HepG2 (cell line): ENCODE results near the gene CHPF. TPM values are rescaled to one million over a fixed set of nuclear protein-coding genes. Genes with fewer than 3 reads are reported as not detected.

ENCODE experiments used
- ELK4 ChIP-seq: sonication (generic); formaldehyde crosslinking; IDR thresholded peaks from 2 replicates; pipeline ENCODE4 v1.9.0; 2021; ENCODE audit warnings: missing genetic modification reagents, borderline replicate concordance
- HCFC1 ChIP-seq: fragments of 150-350 bp; IDR thresholded peaks from 2 replicates; pipeline ENCODE4 v1.6.1; 2014; ENCODE audit warnings: low read depth, low read length
- KDM1A ChIP-seq: IDR thresholded peaks from 2 replicates; pipeline ENCODE4 v1.6.1; 2016; ENCODE audit warnings: missing compliant biosample characterization
- MYNN ChIP-seq: sonication (generic); formaldehyde crosslinking; IDR thresholded peaks from 2 replicates; pipeline ENCODE4 v1.4.0; 2020; ENCODE audit warnings: mild to moderate bottlenecking, low read depth, missing genetic modification reagents
- SAP130 ChIP-seq: IDR thresholded peaks from 2 replicates; pipeline ENCODE4 v1.6.1; 2016; ENCODE audit warnings: low read depth
- TOE1 ChIP-seq: sonication (generic); formaldehyde crosslinking; IDR thresholded peaks from 2 replicates; pipeline ENCODE4 v1.4.0; 2020; ENCODE audit warnings: mild to moderate bottlenecking, missing genetic modification reagents
- ZNF546 ChIP-seq: sonication (generic); formaldehyde crosslinking; conservative IDR thresholded peaks from 2 replicates; pipeline ENCODE4 v1.8.1; 2023; ENCODE audit warnings: mild to moderate bottlenecking, missing genetic modification reagents
- ZNF646 ChIP-seq: sonication (generic); formaldehyde crosslinking; IDR thresholded peaks from 2 replicates; pipeline ENCODE4 v1.9.0; 2021; ENCODE audit warnings: mild to moderate bottlenecking, missing genetic modification reagents
- ZNF713 ChIP-seq: sonication (generic); formaldehyde crosslinking; IDR thresholded peaks from 2 replicates; pipeline ENCODE4 v1.4.0; 2020; ENCODE audit warnings: mild to moderate bottlenecking, missing genetic modification reagents
- polyA plus RNA-seq, 8 experiments: library from polyadenylated mRNA; depleted of rRNA in 3 of 8; stranded (reverse) in 7 of 8; unstranded in 1 of 8; fragments of >200 nt; fragmentation: Illumina TruSeq in 4 of 8; extraction: Trizol in 4 of 8; gene quantifications; 2 replicates each; pipeline versions ENCODE4 v1.2.1 to v1.2.3, GENCODE V29; 2011 to 2016; ENCODE audit warnings: low read depth in 4 of 8, missing spikeins in 1 of 8, mixed read lengths in 1 of 8; ENCODE audit not compliant: insufficient read depth in 1 of 8
- total RNA-seq, 5 experiments: library from RNA; depleted of rRNA; stranded (reverse); fragments of >200 nt; fragmentation: Illumina TruSeq; extraction: Trizol; gene quantifications; 2 replicates each; pipeline ENCODE4 v1.2.3, GENCODE V29; 2016; ENCODE audit warnings: low read depth in 1 of 5
- TF ChIP-seq, protein P1 (sequence below): sonication (generic); formaldehyde crosslinking; IDR thresholded peaks from 2 replicates; pipeline ENCODE4 v1.8.1; 2023; ENCODE audit warnings: missing genetic modification reagents, mild to moderate bottlenecking, borderline replicate concordance
- TF ChIP-seq, protein P2 (sequence below): sonication (generic); formaldehyde crosslinking; IDR thresholded peaks from 2 replicates; pipeline ENCODE4 v1.5.1; 2020; ENCODE audit warnings: missing genetic modification reagents, mild to moderate bottlenecking, borderline replicate concordance
- TF ChIP-seq, protein P3 (sequence below): sonication (generic); formaldehyde crosslinking; conservative IDR thresholded peaks from 2 replicates; pipeline ENCODE4 v1.8.0; 2022; ENCODE audit warnings: mild to moderate bottlenecking, moderate library complexity, missing genetic modification reagents
- TF ChIP-seq, protein P4 (sequence below): fragments of 450-650 bp; IDR thresholded peaks from 2 replicates; pipeline ENCODE4 v1.6.1; 2016

CHPF gene
- total and polyA plus RNA-seq, 2 of the 13 experiments (the other 11 are each of a cell fraction or from before 2014, with no cell fraction given), result 79.6 to 111 TPM

- TF ChIP-seq ZNF713 (CRISPR knock-in tag), result no peak
- no peak for TF ChIP-seq TOE1 (CRISPR knock-in tag)
- TF ChIP-seq KDM1A (CRISPR knock-in tag), result 0 out of 2 replicates have a peak, but pooled peaks have one; percentile 5
- TF ChIP-seq, protein P1, sequence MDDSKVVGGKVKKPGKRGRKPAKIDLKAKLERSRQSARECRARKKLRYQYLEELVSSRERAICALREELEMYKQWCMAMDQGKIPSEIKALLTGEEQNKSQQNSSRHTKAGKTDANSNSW, result no peak; the same call in 1 of the 2 replicates
- 0 out of 2 replicates have a peak, but pooled peaks have one; percentile 81 for TF ChIP-seq MYNN (CRISPR knock-in tag)
- TF ChIP-seq, protein P2, sequence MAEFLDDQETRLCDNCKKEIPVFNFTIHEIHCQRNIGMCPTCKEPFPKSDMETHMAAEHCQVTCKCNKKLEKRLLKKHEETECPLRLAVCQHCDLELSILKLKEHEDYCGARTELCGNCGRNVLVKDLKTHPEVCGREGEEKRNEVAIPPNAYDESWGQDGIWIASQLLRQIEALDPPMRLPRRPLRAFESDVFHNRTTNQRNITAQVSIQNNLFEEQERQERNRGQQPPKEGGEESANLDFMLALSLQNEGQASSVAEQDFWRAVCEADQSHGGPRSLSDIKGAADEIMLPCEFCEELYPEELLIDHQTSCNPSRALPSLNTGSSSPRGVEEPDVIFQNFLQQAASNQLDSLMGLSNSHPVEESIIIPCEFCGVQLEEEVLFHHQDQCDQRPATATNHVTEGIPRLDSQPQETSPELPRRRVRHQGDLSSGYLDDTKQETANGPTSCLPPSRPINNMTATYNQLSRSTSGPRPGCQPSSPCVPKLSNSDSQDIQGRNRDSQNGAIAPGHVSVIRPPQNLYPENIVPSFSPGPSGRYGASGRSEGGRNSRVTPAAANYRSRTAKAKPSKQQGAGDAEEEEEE (CRISPR knock-in tag), result no peak
- TF ChIP-seq, protein P3, sequence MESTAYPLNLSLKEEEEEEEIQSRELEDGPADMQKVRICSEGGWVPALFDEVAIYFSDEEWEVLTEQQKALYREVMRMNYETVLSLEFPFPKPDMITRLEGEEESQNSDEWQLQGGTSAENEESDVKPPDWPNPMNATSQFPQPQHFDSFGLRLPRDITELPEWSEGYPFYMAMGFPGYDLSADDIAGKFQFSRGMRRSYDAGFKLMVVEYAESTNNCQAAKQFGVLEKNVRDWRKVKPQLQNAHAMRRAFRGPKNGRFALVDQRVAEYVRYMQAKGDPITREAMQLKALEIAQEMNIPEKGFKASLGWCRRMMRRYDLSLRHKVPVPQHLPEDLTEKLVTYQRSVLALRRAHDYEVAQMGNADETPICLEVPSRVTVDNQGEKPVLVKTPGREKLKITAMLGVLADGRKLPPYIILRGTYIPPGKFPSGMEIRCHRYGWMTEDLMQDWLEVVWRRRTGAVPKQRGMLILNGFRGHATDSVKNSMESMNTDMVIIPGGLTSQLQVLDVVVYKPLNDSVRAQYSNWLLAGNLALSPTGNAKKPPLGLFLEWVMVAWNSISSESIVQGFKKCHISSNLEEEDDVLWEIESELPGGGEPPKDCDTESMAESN, result 0 out of 2 replicates have a peak, but pooled peaks have one; percentile 16
- no peak for TF ChIP-seq ELK4 (CRISPR knock-in tag)
- no peak for TF ChIP-seq HCFC1
- TF ChIP-seq, protein P4, sequence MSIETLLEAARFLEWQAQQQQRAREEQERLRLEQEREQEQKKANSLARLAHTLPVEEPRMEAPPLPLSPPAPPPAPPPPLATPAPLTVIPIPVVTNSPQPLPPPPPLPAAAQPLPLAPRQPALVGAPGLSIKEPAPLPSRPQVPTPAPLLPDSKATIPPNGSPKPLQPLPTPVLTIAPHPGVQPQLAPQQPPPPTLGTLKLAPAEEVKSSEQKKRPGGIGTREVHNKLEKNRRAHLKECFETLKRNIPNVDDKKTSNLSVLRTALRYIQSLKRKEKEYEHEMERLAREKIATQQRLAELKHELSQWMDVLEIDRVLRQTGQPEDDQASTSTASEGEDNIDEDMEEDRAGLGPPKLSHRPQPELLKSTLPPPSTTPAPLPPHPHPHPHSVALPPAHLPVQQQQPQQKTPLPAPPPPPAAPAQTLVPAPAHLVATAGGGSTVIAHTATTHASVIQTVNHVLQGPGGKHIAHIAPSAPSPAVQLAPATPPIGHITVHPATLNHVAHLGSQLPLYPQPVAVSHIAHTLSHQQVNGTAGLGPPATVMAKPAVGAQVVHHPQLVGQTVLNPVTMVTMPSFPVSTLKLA, result no peak
- TF ChIP-seq ZNF646 (CRISPR knock-in tag), result no peak
- no peak for TF ChIP-seq ZNF546 (CRISPR knock-in tag)
- peak; percentile 77; the same call in 1 of the 2 replicates for TF ChIP-seq SAP130 (CRISPR knock-in tag)
Observed at GRCh38 chr2:219497495-219498279, 45.9 kb downstream of the CHPF start (continued).
